NCI-H460 (cell line): ENCODE data around the gene FOSB. TPM values are rescaled to one million over a fixed set of nuclear protein-coding genes. Genes with fewer than 3 reads are reported as not detected.

Experiments used
- DNase-seq: peaks from one replicate; pipeline ENCODE4 v3.0.0-alpha.2; 2016; ENCODE audit warnings: low read depth; ENCODE audit errors: extremely low read depth
- total RNA-seq: library from RNA; depleted of rRNA; stranded (reverse); fragments of >200 nt; shearing (Covaris generic); gene quantifications from 2 replicates; pipeline ENCODE4 v1.2.3, GENCODE V29; 2014

The FOSB gene
- total RNA-seq, 1 experiment from 2014 or later, result 1.9 TPM

GRCh38 chr19:45477713-45478453 is 10.1 kb downstream of the FOSB start:
- DNase-seq, result no peak

GRCh38 chr19:45478454-45479238 is 10.8 kb downstream of the FOSB start:
- peak; percentile 90 for DNase-seq

- no peak for DNase-seq
These were observed 15.2 kb downstream of the FOSB start for GRCh38 chr19:45483033-45483432.

- no peak for DNase-seq
These were observed 16.6 kb downstream of the FOSB start for GRCh38 chr19:45484273-45484945.

- peak; percentile 90 for DNase-seq
These were observed 17.7 kb downstream of the FOSB start for GRCh38 chr19:45485305-45486077.

- DNase-seq, result no peak
These were observed 20.9 kb downstream of the FOSB start for GRCh38 chr19:45488708-45489107.

GRCh38 chr19:45489216-45489855 is 21.5 kb downstream of the FOSB start:
- no peak for DNase-seq

- no peak for DNase-seq
These were observed 24.4 kb downstream of the FOSB start for GRCh38 chr19:45492137-45492626.

GRCh38 chr19:45492627-45493470 is 25.1 kb downstream of the FOSB start:
- no peak for DNase-seq

- DNase-seq, result no peak
These were observed 26.6 kb downstream of the FOSB start for GRCh38 chr19:45494261-45494916.

GRCh38 chr19:45495178-45495577 is 27.4 kb downstream of the FOSB start:
- no peak for DNase-seq

GRCh38 chr19:45496349-45496953 is 28.7 kb downstream of the FOSB start:
- no peak for DNase-seq

GRCh38 chr19:45497791-45498190 is 30.0 kb downstream of the FOSB start:
- DNase-seq, result no peak

GRCh38 chr19:45498411-45499195 is 30.8 kb downstream of the FOSB start, which contains the start of gene PPM1N:
Gene PPM1N (plus strand): TSS chr19:45498443. CDS start chr19:45498473, 30 bp downstream.
- DNase-seq, result no peak

- DNase-seq, result no peak
These were observed 31.7 kb downstream of the FOSB start for GRCh38 chr19:45499196-45500180.
